ENCODE data around the gene RNF220.
"Not testable (repeated sequence)": the region's sequence is repeated elsewhere in the genome, so short reads cannot be mapped to it uniquely, and the experiment has no call there.

RNF220 gene

GRCh38 chr1:44558883-44559282 lies 153.8 kb downstream of the RNF220 start:
- no peak for ATAC-seq
- no peak for TF ChIP-seq OSR1 (CRISPR knock-in tag; IDR thresholded peaks at IDR 0.05)

GRCh38 chr1:44559330-44559729 lies 154.3 kb downstream of the RNF220 start:
- TF ChIP-seq PATZ1 (CRISPR knock-in tag; IDR thresholded peaks at IDR 0.05; ENCODE audit: borderline replicate concordance), result no peak
- TF ChIP-seq TOX (CRISPR knock-in tag; IDR thresholded peaks at IDR 0.05; ENCODE audit: borderline replicate concordance), result no peak
- no peak for ATAC-seq

- no peak for TF ChIP-seq RARB (CRISPR knock-in tag; IDR thresholded peaks at IDR 0.05)
- TF ChIP-seq SNAI2 (CRISPR knock-in tag; IDR thresholded peaks at IDR 0.05), result no peak
- TF ChIP-seq CSDC2 (CRISPR knock-in tag; IDR thresholded peaks at IDR 0.05), result no peak
- TF ChIP-seq TOX (CRISPR knock-in tag; IDR thresholded peaks at IDR 0.05; ENCODE audit: borderline replicate concordance), result no peak
- TF ChIP-seq ARNTL (CRISPR knock-in tag; IDR thresholded peaks at IDR 0.05; ENCODE audit: borderline replicate concordance, low read depth), result no peak
- TF ChIP-seq ZC3H10 (CRISPR knock-in tag; IDR thresholded peaks at IDR 0.05), result no peak
- no peak for TF ChIP-seq ZNF70 (CRISPR knock-in tag; IDR thresholded peaks at IDR 0.05)
- no peak for TF ChIP-seq BACH2 (CRISPR knock-in tag; IDR thresholded peaks at IDR 0.05; ENCODE audit: borderline replicate concordance)
- no peak for TF ChIP-seq ZNF565 (CRISPR knock-in tag; conservative IDR thresholded peaks at IDR 0.05; ENCODE audit: low read depth)
- ATAC-seq, result no peak
Measured at GRCh38 chr1:44559913-44560312, 154.9 kb downstream of the RNF220 start.

- not testable (repeated sequence) for ATAC-seq
Measured at GRCh38 chr1:44560696-44561095, 155.6 kb downstream of the RNF220 start.

- TF ChIP-seq ZNF70 (CRISPR knock-in tag; IDR thresholded peaks at IDR 0.05) (no peak), PATZ1 (CRISPR knock-in tag; IDR thresholded peaks at IDR 0.05; ENCODE audit: borderline replicate concordance) (no peak), SNAI2 (CRISPR knock-in tag; IDR thresholded peaks at IDR 0.05) (no peak), ISL1 (CRISPR knock-in tag; IDR thresholded peaks at IDR 0.05) (no peak), ESRRG (CRISPR knock-in tag; IDR thresholded peaks at IDR 0.05) (no peak), RARB (CRISPR knock-in tag; IDR thresholded peaks at IDR 0.05) (no peak), CSRNP3 (CRISPR knock-in tag; IDR thresholded peaks at IDR 0.05) (no peak), CSDC2 (CRISPR knock-in tag; IDR thresholded peaks at IDR 0.05) (no peak), OSR1 (CRISPR knock-in tag; IDR thresholded peaks at IDR 0.05) (no peak), ZFP3 (CRISPR knock-in tag; IDR thresholded peaks at IDR 0.05) (no peak), ARNTL (CRISPR knock-in tag; IDR thresholded peaks at IDR 0.05; ENCODE audit: borderline replicate concordance, low read depth) (no peak), GLIS3 (CRISPR knock-in tag; IDR thresholded peaks at IDR 0.05) (no peak)
- ATAC-seq, result no peak
Measured at GRCh38 chr1:44565259-44565750, 160.2 kb downstream of the RNF220 start.

- TF ChIP-seq ZNF70 (CRISPR knock-in tag; IDR thresholded peaks at IDR 0.05) (no peak), TSHZ2 (CRISPR knock-in tag; IDR thresholded peaks at IDR 0.05) (no peak), PPARA (CRISPR knock-in tag; IDR thresholded peaks at IDR 0.05; ENCODE audit: borderline replicate concordance) (no peak), PATZ1 (CRISPR knock-in tag; IDR thresholded peaks at IDR 0.05; ENCODE audit: borderline replicate concordance) (no peak), ZFP30 (CRISPR knock-in tag; IDR thresholded peaks at IDR 0.05) (no peak), RARB (CRISPR knock-in tag; IDR thresholded peaks at IDR 0.05) (no peak), SNAI2 (CRISPR knock-in tag; IDR thresholded peaks at IDR 0.05) (no peak)
- ATAC-seq, result no peak
Measured at GRCh38 chr1:44565833-44566232, 160.8 kb downstream of the RNF220 start.

Data from SK-N-SH treated with all-trans-retinoic acid at 6 μM for 48 hours (cell line).